ENCODE measurements around the gene TXNDC11. TPM values are rescaled to one million over a fixed set of nuclear protein-coding genes. Genes with fewer than 3 reads are reported as not detected.

Gene TXNDC11
- 14.3 and 17.2 TPM in 2 replicates for total RNA-seq

GRCh38 chr16:11742536-11743307 is at the start of gene TXNDC11:
TSS of gene TXNDC11 (minus strand) at chr16:11742857. CDS start at chr16:11742730, 127 bp downstream.

DNA sequence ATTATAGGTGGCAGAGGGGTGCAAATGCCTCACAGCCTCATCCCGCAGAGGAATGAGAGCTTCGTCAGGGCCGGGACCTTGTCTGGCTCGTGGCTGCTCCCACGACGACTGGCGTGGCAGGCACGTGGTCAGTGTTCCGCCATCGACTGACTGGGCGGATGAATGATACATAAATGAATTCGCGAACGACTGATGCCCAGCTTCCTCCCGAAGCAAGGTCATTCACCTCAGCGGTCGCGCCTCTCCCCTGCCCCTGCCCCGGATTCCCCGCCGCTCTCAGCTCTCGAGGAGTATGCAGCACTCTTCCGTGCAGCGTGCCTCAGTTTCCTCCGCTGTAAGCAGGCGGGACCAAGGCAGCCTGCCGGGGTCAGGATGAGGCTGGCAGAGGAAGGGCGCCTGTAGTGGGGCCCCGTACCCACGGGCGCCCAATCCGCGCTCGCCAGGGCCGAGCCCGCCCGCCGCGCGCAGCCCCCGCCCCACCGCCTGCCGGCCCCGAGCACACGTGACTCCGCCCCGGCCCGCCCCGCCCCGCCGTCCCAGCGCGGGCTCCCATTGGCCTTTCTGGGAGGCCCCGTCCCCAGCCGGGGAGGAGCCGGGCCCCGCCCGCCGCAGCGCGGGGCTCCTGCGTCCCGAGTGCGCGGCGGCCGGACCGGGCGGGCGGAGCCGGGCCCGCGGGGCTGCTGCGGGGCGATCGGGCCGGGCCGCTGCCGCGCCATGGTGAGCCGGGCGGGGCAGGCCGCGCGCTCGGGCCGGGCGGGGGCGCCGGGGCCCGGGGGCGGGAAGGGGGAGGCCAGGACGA is 74.6 kb downstream of the TXNDC11 start, which contains the start of gene SNN:
SNN (plus strand) TSS at position 632 of the 799 bp plus-strand sequence. CDS start 7,605 bp downstream, outside the sequence.

Other genes with a start within 250 kb of the TXNDC11 start
- 61.3 and 76.0 TPM in 2 replicates for gene LITAF, start 155.9 kb downstream of the TXNDC11 start, total RNA-seq
- 13.9 and 20.2 TPM in 2 replicates for gene SNN, start 74.4 kb downstream of the TXNDC11 start, total RNA-seq
- gene ZC3H7A, start 54.4 kb upstream of the TXNDC11 start, total RNA-seq, result 27.9 and 35.5 TPM in 2 replicates
- gene RSL1D1, start 108.7 kb upstream of the TXNDC11 start, total RNA-seq, result 37.2 and 41.5 TPM in 2 replicates
- 27.4 and 41.1 TPM in 2 replicates for gene GSPT1, start 173.1 kb upstream of the TXNDC11 start, total RNA-seq
- gene NPIPB2, start 199.2 kb upstream of the TXNDC11 start, total RNA-seq, result 4.6 and 6.1 TPM in 2 replicates
- not detected in 2 replicates for gene TNFRSF17, start 222.4 kb upstream of the TXNDC11 start, total RNA-seq
- 17.0 and 27.2 TPM in 2 replicates for gene SNX29, start 233.9 kb upstream of the TXNDC11 start, total RNA-seq